Gastroesophageal sphincter (tissue), 4 donors: ENCODE results near the gene COL2A1. TPM values are rescaled to one million over a fixed set of nuclear protein-coding genes. Genes with fewer than 3 reads are reported as not detected.

Source experiments
- ATAC-seq: fragments of 150-250 bp; one replicate; pipeline ENCODE4 v1.9.1; 2016; ENCODE audit warnings: mild to moderate bottlenecking, moderate library complexity
- H3K27ac ChIP-seq, 4 donors: fragments of 200-600 bp; sonication (generic) in 3 of 4; 1 replicate in 3 of 4; 2 replicates in 1 of 4; pipeline ENCODE4 v1.5.1; 2016 to 2019
- H3K27me3 ChIP-seq: fragments of 200-600 bp; sonication (generic); one replicate; pipeline ENCODE4 v1.5.1; 2019
- H3K36me3 ChIP-seq, 2 donors: fragments of 200-600 bp; sonication (generic); one replicate each; pipeline ENCODE4 v1.5.1; 2019; ENCODE audit warnings: control low read depth in 1 of 2
- H3K4me1 ChIP-seq, 3 donors: fragments of 200-600 bp; sonication (generic); 1 replicate in 2 of 3; 2 replicates in 1 of 3; pipeline ENCODE4 v1.5.1; 2016 to 2019; ENCODE audit warnings: control low read depth in 2 of 3
- H3K4me3 ChIP-seq, 2 donors: fragments of 200-600 bp; sonication (generic); one replicate each; pipeline ENCODE4 v1.5.1; 2019; ENCODE audit warnings: mild to moderate bottlenecking in 1 of 2, moderate library complexity in 1 of 2
- H3K9me3 ChIP-seq, 3 donors: fragments of 200-600 bp; sonication (generic); one replicate each; pipeline ENCODE4 v1.5.1; 2017 to 2019; ENCODE audit warnings: control low read depth in 2 of 3
- EP300 ChIP-seq: sonication (generic); formaldehyde crosslinking; IDR thresholded peaks from one replicate; pipeline ENCODE4 v1.6.1; 2017; ENCODE audit warnings: antibody characterized with exemption, mild to moderate bottlenecking
- POLR2A ChIP-seq, 2 donors: fragments of 450-650 bp; IDR thresholded peaks; one replicate each; pipeline ENCODE4 v1.6.1; 2017; ENCODE audit warnings: antibody characterized with exemption in 2 of 2, mild to moderate bottlenecking in 2 of 2, moderate library complexity in 1 of 2
- POLR2AphosphoS5 ChIP-seq: sonication (generic); formaldehyde crosslinking; IDR thresholded peaks from one replicate; pipeline ENCODE4 v1.6.1; 2017; ENCODE audit warnings: antibody characterized with exemption
- WGBS, 2 donors: methylation state at CpG; one replicate each; pipeline ENCODE4 v1.1.5; 2018; ENCODE audit warnings: low coverage in 1 of 2; 5-methylcytosine and 5-hydroxymethylcytosine counted together
- total RNA-seq, 4 donors: library from RNA; depleted of rRNA; stranded (reverse); fragments of >200 nt; gene quantifications; one replicate each; pipeline ENCODE4 v1.1.0, GENCODE V29; 2016
- TF ChIP-seq, protein P1 (sequence below), 4 experiments: fragments of 200-600 bp in 2 of 4; fragments of 450-650 bp in 2 of 4; sonication (generic) in 1 of 4; IDR thresholded peaks; one replicate each; pipeline ENCODE4 v1.5.1; 2017 to 2019; ENCODE audit warnings: antibody characterized with exemption in 4 of 4, mild to moderate bottlenecking in 2 of 4, moderate library complexity in 2 of 4

Gene COL2A1
- not detected for total RNA-seq

- H3K9me3 ChIP-seq, result no peaks in the 10 kb centered on the region
- H3K27me3 ChIP-seq, result peaks cover 97% of the 10 kb centered on the region
- TF ChIP-seq, protein P1, sequence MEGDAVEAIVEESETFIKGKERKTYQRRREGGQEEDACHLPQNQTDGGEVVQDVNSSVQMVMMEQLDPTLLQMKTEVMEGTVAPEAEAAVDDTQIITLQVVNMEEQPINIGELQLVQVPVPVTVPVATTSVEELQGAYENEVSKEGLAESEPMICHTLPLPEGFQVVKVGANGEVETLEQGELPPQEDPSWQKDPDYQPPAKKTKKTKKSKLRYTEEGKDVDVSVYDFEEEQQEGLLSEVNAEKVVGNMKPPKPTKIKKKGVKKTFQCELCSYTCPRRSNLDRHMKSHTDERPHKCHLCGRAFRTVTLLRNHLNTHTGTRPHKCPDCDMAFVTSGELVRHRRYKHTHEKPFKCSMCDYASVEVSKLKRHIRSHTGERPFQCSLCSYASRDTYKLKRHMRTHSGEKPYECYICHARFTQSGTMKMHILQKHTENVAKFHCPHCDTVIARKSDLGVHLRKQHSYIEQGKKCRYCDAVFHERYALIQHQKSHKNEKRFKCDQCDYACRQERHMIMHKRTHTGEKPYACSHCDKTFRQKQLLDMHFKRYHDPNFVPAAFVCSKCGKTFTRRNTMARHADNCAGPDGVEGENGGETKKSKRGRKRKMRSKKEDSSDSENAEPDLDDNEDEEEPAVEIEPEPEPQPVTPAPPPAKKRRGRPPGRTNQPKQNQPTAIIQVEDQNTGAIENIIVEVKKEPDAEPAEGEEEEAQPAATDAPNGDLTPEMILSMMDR (IDR thresholded peaks at IDR 0.05), result no peak
- TF ChIP-seq EP300 (no peak), POLR2A (IDR thresholded peaks at IDR 0.05) (no peak)
- no peak for ATAC-seq
- H3K4me1 ChIP-seq, result peaks cover 6 to 47% (median 34%) of the 10 kb centered on the region in 3 donors
- no peak within 1 kb of the TSS for H3K27ac ChIP-seq
- 0 to 2% methylated on average over 6 to 14 of the region's 83 CpGs for WGBS, 2 donors
- peak within 1 kb of the TSS in 1 of 2 donors; percentile 47 for H3K4me3 ChIP-seq
- no peaks in the 10 kb centered on the region for H3K36me3 ChIP-seq
Measured at GRCh38 chr12:48004053-48004941, at the start of gene COL2A1. Gene COL2A1 (minus strand): TSS chr12:48004476. CDS start chr12:48004321, 155 bp downstream.

DNA sequence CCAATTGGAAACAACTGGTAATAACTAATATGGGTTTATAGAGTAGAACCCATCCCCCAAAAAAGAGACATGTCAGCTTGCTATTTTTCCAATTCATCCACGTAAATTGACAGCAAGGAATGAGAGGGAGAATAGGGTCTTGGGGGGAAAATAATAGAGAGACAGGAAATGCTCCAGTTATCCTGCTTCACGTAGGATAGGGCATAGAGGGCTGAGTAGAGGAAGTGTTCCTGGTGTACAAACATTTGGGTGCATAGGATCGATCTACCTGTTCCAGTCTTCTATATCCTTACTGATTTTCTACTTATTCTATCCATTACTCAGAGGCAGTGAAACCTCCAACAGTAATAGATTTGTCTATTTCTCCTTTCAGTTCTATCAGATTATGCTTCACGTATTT lies 49.6 kb upstream of the COL2A1 start:
- TF ChIP-seq EP300 (no peak), POLR2A (IDR thresholded peaks at IDR 0.05) (no peak), POLR2AphosphoS5 (no peak)
- TF ChIP-seq, protein P1 (IDR thresholded peaks at IDR 0.05), result no peak
- no peak for ATAC-seq
- Histone ChIP-seq H3K27ac (no peak overlapping the region), H3K4me1 (no peaks in the 10 kb centered on the region), H3K9me3 (no peaks in the 10 kb centered on the region), H3K4me3 (no peak overlapping the region), H3K36me3 (peaks cover 4 to 38% of the 10 kb centered on the region in 2 donors), H3K27me3 (no peaks in the 10 kb centered on the region)
- 95 to 99% methylated on average over 2 to 4 of the region's 4 CpGs for WGBS, 2 donors

DNA sequence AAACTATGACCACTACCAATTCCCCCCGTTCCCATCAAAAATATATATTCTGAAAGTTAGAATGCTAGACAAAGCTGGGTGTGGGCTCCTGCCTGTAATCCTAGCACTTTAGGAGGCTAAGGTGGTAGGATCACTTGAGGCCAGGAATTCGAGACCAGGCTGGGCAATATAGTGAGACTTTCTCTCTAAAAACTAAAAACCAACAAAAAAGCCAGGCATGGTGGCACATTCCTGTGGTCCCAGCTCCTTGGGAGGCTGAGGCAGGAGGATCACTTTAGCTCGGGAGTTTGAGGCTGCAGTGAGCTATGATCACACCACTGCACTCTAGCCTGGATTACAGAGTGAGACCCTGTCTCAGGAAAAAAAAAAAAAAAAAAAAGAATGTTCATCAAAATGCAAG lies 48.8 kb upstream of the COL2A1 start:
- WGBS, 2 donors, result 86 to 100% methylated on average over 1 of the region's 3 CpGs
- TF ChIP-seq POLR2AphosphoS5 (no peak), EP300 (no peak), POLR2A (IDR thresholded peaks at IDR 0.05) (no peak)
- TF ChIP-seq, protein P1 (IDR thresholded peaks at IDR 0.05), result no peak
- ATAC-seq, result no peak

DNA sequence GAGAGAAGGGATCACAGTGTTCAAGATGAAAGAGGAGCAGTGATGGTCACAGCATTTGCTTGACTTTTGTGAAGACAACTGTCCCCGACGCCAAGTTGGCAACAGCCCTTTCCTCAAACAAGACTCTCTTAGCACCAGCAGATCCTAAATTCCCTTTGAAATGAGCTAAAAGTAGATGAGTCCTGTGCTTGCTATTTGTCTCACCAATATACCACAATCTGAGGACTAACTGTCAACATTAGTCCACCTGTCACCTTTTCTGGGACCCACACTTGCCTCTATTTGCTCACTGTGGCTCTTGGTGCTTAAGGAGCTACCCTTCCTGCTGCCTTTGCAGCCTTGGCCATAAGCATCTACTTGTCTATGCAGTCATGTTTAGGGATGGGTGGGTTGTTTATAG lies 47.4 kb upstream of the COL2A1 start:
- Histone ChIP-seq H3K4me3 (no peak overlapping the region), H3K27me3 (no peaks in the 10 kb centered on the region), H3K4me1 (no peaks in the 10 kb centered on the region), H3K27ac (no peak overlapping the region), H3K36me3 (peaks cover 0 to 54% of the 10 kb centered on the region in 2 donors), H3K9me3 (no peaks in the 10 kb centered on the region)
- ATAC-seq, result no peak
- WGBS, 2 donors, result 96 to 100% methylated on average over 2 of the region's 2 CpGs
- TF ChIP-seq, protein P1 (IDR thresholded peaks at IDR 0.05), result no peak
- TF ChIP-seq EP300 (no peak), POLR2AphosphoS5 (no peak), POLR2A (IDR thresholded peaks at IDR 0.05) (no peak)

More for the DNA sequence above, 48.8 kb upstream of the COL2A1 start:
- Histone ChIP-seq H3K27ac (no peak overlapping the region), H3K4me1 (no peaks in the 10 kb centered on the region), H3K36me3 (peaks cover 0 to 39% of the 10 kb centered on the region in 2 donors), H3K9me3 (no peaks in the 10 kb centered on the region), H3K27me3 (no peaks in the 10 kb centered on the region), H3K4me3 (no peak overlapping the region)

GRCh38 chr12:48050174-48050573 lies 45.9 kb upstream of the COL2A1 start:
- no peak overlapping the region for H3K4me3 ChIP-seq
- no peak overlapping the region for H3K27ac ChIP-seq
- no peaks in the 10 kb centered on the region for H3K27me3 ChIP-seq
- 86 to 90% methylated on average over 6 of the region's 6 CpGs for WGBS, 2 donors
- ATAC-seq, result no peak
- H3K4me1 ChIP-seq, result no peaks in the 10 kb centered on the region
- H3K36me3 ChIP-seq, result peaks cover 0 to 66% of the 10 kb centered on the region in 2 donors
- TF ChIP-seq EP300, result no peak
- no peak for TF ChIP-seq POLR2AphosphoS5
- TF ChIP-seq, protein P1 (IDR thresholded peaks at IDR 0.05), result no peak
- H3K9me3 ChIP-seq, result no peaks in the 10 kb centered on the region
